ENCODE data around the gene CCDC185. TPM values are rescaled to one million over a fixed set of nuclear protein-coding genes. Genes with fewer than 3 reads are reported as not detected.
"Not testable (repeated sequence)": the region's sequence is repeated elsewhere in the genome, so short reads cannot be mapped to it uniquely, and the experiment has no call there.

Gene CCDC185
- total RNA-seq, 1 experiment from 2014 or later: not detected

DNA sequence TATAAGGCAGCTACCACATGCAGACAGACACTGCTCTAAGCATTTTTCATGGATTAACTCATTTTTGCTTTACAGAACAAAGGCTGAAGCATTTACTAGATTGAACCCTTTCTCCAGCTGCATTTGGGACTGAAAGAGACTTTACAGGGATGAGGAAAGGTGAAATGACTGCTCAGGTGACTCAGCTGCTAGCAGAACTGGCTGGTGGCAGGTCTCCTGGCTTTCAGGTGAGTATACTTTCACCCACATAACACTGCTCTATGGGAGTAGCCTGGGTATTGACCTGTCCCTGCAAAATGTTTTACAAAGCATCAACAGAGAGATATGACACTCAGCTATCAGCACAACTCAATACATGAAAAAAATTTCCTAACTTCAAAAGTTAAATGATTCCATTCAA is 2.6 kb upstream of the CCDC185 start:
- no peak for DNase-seq (ENCODE audit: extremely low read depth, low read depth)

- DNase-seq (ENCODE audit: extremely low read depth, low read depth): no peak
Observed at GRCh38 chr1:223394242-223394641, 1.0 kb downstream of the CCDC185 start.

DNA sequence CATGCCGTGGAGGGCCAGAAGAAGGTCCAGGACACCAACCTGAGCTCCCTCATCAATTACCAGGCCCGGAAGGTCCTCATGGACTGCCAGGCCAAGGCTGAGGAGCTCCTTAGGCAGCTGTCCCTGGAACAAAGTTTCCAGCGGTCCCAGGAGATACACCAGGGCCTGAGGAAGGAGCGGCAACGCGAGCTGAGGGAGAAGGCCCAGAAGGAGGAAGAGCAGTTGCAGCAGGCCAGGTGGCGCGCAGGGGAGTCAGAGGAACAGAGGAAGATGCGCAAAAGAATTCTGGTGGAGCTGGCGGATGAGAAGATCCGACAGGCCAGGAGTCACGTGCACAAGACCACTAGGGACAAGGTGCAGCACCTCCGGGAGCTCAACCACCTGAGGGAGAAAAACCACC is 1.5 kb downstream of the CCDC185 start:
- no peak for DNase-seq (ENCODE audit: extremely low read depth, low read depth)

DNA sequence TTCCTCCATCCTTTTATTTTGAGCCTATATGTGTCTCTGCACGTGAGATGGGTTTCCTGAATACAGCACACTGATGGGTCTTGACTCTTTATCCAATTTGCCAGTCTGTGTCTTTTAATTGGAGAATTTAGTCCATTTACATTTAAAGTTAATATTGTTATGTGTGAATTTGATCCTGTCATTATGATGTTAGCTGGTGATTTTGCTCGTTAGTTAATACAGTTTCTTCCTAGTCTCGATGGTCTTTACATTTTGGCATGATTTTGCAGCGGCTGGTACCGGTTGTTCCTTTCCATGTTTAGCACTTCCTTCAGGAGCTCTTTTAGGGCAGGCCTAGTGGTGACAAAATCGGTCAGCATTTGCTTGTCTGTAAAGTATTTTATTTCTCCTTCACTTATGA is 6.2 kb downstream of the CCDC185 start:
- DNase-seq (ENCODE audit: extremely low read depth, low read depth): not testable (repeated sequence)

GRCh38 chr1:223401873-223402789 is 8.9 kb downstream of the CCDC185 start:
- peak; percentile 13 for DNase-seq (ENCODE audit: extremely low read depth, low read depth)

DNA sequence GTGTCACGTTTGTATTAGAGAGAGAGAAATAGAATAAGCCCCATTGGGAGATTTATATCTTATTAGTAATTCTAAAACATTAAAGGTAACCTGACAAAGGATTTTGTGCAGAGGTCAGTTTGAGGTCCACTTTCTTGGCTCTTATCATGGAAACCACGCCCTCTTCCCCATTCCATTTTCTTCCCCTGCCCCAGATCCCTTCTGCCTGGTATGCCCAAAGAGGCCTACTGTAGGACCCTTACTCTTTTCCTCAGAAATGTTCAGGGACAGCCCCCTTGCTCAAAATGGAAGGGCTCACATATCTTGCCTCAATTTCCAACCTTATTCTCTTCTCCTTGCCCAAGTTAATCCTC is 9.6 kb downstream of the CCDC185 start:
- DNase-seq (ENCODE audit: extremely low read depth, low read depth): no peak

- no peak for DNase-seq (ENCODE audit: extremely low read depth, low read depth)
Observed at GRCh38 chr1:223403184-223403815, 10.1 kb downstream of the CCDC185 start.

GRCh38 chr1:223405507-223405906 is 12.3 kb downstream of the CCDC185 start:
- no peak for DNase-seq (ENCODE audit: extremely low read depth, low read depth)

- DNase-seq (ENCODE audit: extremely low read depth, low read depth): no peak
Observed at GRCh38 chr1:223410036-223410435, 16.8 kb downstream of the CCDC185 start.

DNA sequence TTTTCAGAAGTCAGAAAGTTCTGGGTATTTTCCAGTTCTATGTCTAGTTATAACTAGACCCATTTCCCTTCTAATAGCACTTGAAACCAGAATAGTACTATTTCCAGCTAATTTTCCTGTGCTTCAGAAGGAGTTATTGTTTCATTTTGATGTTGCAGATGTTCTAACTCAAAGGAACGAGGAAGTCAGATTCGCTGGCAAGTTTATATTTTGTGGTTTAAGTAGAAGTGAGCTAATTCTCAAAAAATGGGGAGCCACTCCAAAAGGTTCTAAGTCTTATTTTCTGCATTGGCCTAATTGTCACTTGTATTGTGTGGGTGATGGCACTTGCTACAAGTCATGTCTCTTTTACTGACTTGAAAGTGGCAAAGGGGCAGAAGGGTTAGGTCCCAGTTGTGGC is 18.1 kb downstream of the CCDC185 start:
- DNase-seq (ENCODE audit: extremely low read depth, low read depth): no peak

GRCh38 chr1:223411710-223412109 is 18.5 kb downstream of the CCDC185 start:
- DNase-seq (ENCODE audit: extremely low read depth, low read depth): no peak

DNA sequence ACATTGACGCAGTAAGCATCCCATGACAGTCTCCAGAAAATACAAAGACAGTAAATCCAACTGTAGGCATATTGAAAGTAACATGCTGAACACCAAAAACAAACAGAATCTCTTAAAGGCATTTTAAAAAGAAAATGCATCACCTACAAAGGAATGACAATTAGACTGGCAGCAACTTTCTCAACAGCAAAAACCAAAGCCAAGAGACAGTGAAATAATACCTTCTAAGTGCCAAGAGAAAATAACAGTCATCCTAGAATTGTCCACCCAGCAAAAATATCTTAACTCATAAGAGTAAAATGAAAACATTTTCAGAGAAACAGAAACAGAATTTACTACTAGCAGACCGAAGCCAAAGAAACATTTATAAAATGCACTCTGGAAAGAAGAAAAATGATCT is 20.0 kb downstream of the CCDC185 start:
- no peak for DNase-seq (ENCODE audit: extremely low read depth, low read depth)

GRCh38 chr1:223417444-223417843 is 24.2 kb downstream of the CCDC185 start:
- no peak for DNase-seq (ENCODE audit: extremely low read depth, low read depth)

GRCh38 chr1:223417903-223418663 is 24.9 kb downstream of the CCDC185 start:
- DNase-seq (ENCODE audit: extremely low read depth, low read depth): no peak

- no peak for DNase-seq (ENCODE audit: extremely low read depth, low read depth)
Observed at GRCh38 chr1:223419115-223419514, 25.9 kb downstream of the CCDC185 start.

GRCh38 chr1:223419561-223419960 is 26.3 kb downstream of the CCDC185 start:
- DNase-seq (ENCODE audit: extremely low read depth, low read depth): no peak

- DNase-seq (ENCODE audit: extremely low read depth, low read depth): no peak
Observed at GRCh38 chr1:223421025-223421424, 27.8 kb downstream of the CCDC185 start.

DNA sequence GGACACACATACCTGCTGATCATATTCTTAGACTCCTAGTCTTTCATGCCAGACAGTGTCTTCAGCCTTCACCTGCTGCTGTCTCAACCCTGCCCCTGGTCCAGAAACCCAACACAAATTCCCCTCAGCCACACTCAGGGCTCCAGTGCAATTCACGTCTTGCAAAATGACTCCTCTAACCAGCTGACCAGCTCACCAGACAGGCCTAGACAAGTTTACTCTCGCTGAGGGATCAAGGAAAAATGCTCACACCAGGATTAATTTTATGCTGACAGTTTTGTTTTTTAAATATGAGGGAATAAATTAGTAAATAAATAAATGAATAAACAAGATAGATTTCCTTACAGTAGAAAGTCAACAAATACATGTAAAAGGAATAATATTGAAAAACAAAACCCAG is 28.5 kb downstream of the CCDC185 start:
- no peak for DNase-seq (ENCODE audit: extremely low read depth, low read depth)

GRCh38 chr1:223422911-223423310 is 29.7 kb downstream of the CCDC185 start:
- no peak for DNase-seq (ENCODE audit: extremely low read depth, low read depth)

DNA sequence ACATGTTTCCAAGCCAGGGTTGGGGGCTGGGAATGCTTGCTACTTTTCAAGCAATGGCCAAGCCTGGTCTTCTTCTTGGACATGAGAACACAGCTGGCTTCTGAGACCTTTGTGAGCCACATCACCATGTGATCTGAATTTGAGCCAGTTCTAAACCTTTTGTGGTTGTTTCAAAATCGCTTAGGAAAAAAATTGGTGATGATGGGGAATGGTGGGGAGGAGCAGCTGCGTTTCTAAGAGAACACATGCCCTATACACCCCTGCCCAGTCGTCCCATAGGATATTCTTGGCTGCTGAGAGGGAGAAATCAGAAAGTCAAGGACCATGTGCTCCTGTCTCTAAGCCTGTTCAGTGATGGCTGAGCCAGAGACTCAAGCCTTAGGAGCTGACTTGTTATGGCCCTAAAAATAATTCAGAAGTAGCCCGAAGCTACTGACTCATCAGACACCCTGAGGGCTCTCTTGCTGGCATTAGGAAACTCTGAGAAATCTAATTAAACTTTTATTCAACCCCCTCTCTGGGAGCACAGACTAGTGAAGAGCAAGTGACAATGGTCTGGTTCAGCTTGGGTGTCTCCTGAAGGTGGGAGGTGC is 30.5 kb downstream of the CCDC185 start:
- DNase-seq (ENCODE audit: extremely low read depth, low read depth): no peak

DNA sequence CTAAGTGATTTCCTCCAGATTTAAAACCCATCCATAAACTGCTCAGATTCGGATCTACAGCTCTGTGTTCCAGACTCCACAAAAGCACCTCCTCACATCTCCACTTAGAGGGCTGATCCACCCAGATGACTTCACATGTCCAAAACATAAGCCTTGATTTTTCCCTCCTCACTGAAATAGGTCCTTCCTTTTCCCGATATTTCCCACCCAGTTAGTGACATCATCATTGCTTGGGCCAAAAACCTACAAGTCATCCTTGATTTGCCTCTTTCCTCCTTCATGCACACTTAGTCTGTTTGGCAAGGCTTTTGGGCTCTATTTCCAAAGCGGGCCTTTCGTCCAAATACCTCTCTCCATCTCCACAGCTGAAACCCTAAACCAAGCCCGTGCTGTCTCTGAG is 32.3 kb downstream of the CCDC185 start:
- DNase-seq (ENCODE audit: extremely low read depth, low read depth): no peak

Measured in NCI-H460 (cell line).